Urothelium cell line (cell line): ENCODE results near the gene OLIG2.

Source experiments
- DNase-seq: peaks from one replicate; pipeline ENCODE4 v3.0.0; 2011; ENCODE audit warnings: low spot score, mixed read lengths
- FAIRE-seq: peaks from 2 replicates; lab custom pipeline; 2011; peaks lifted over from hg19 to GRCh38; lab: Jason Lieb, UNC

Gene OLIG2

DNA sequence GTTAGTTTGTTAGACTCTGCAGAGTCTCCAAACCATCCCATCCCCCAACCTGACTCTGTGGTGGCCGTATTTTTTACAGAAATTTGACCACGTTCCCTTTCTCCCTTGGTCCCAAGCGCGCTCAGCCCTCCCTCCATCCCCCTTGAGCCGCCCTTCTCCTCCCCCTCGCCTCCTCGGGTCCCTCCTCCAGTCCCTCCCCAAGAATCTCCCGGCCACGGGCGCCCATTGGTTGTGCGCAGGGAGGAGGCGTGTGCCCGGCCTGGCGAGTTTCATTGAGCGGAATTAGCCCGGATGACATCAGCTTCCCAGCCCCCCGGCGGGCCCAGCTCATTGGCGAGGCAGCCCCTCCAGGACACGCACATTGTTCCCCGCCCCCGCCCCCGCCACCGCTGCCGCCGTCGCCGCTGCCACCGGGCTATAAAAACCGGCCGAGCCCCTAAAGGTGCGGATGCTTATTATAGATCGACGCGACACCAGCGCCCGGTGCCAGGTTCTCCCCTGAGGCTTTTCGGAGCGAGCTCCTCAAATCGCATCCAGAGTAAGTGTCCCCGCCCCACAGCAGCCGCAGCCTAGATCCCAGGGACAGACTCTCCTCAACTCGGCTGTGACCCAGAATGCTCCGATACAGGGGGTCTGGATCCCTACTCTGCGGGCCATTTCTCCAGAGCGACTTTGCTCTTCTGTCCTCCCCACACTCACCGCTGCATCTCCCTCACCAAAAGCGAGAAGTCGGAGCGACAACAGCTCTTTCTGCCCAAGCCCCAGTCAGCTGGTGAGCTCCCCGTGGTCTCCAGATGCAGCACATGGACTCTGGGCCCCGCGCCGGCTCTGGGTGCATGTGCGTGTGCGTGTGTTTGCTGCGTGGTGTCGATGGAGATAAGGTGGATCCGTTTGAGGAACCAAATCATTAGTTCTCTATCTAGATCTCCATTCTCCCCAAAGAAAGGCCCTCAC is at the start of gene OLIG2:
Gene OLIG2, plus strand, starts transcription at position 447 of the 954 bp plus-strand sequence. CDS start 928 bp downstream, outside the sequence.
- DNase-seq = peak; percentile 96
- FAIRE-seq = peak; percentile 40

DNA sequence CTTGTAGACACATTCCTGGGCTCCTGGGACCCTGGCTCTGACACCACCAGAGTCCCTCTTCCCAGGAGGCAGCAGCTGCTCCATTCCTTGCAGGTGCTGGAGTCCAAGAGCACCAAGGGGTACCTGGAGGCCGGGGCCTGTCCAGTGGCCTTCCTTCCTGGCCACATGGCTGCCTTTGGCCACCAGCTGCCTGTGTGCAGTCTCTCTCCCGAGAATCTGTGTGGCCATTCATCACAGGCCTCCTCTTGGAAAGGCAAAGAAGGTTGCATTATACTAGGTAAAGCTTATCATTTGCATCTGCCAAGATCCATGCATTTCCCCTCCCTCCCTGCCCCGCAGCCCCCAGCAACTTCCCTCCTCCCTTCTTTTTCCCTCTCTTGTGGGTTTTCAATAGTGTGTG is 48.9 kb upstream of the OLIG2 start:
- FAIRE-seq (no peak), DNase-seq (no peak)

- DNase-seq (no peak), FAIRE-seq (no peak)
Observed at GRCh38 chr21:32977216-32977615, 48.5 kb upstream of the OLIG2 start.

- FAIRE-seq = no peak
- no peak for DNase-seq
Observed at GRCh38 chr21:32978331-32979270, 47.1 kb upstream of the OLIG2 start.

- no peak for DNase-seq
- FAIRE-seq = no peak
Observed at GRCh38 chr21:32979598-32980268, 46.0 kb upstream of the OLIG2 start.

DNA sequence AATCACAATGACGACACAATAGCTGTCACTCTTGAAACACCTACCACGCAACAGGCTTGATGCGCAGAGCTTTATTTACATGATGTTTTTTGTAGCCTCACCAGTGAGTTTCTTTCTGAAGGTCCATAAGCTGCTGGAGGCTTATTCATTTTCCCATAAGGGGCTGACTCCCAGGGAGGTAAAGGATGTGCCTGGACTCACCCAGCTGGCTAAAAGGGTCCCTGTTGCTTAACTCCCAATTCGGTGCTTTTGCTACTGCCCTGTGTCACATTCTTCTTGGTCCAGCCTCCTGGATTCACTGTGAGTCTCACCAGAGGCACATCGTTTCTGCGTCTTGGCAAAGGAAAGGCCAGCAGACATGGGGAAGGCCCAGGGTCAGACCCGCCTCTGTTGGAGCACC is 44.6 kb upstream of the OLIG2 start:
- DNase-seq (no peak), FAIRE-seq (no peak)

DNA sequence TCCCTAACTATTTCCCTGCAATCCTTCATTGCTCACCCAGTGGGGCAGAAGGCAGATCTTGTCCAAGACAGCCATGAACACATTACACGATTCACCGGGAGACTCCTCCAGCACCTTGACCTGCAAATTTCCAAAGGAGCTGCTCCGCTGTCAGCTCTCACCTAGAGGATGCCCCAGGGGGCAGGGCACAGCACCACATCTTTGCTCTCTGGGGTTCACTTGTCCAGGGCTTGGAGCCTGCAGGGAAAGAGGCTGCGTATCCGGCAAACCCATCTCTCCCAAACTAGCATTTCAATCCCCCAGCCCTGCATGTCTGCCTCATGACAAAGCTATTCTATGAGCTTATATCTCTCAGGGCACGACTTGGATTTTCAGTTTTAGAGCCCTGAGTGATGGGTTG is 35.1 kb upstream of the OLIG2 start:
- FAIRE-seq (no peak), DNase-seq (no peak)

DNA sequence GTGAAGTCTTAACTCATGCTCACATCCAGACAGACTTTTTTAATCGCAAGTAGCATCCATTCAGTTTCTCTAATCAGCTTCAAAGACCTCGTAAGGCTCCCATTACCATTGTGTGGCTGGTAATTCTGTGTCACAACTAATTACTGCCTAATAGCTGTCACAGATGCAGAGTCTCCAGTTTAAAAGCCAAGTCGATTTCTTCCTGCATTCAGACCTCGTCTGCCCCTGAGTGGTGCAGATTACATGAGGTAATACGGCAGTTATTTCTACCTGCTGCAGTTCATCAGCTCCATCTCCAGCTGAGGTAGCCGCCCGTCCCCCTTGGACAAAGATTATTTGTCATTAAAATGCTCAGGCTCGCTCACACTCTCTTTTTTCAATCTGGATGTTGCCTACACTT is 34.4 kb upstream of the OLIG2 start:
- no peak for DNase-seq
- FAIRE-seq = no peak

- FAIRE-seq (no peak), DNase-seq (no peak)
Observed at GRCh38 chr21:32993894-32994293, 31.8 kb upstream of the OLIG2 start.

- FAIRE-seq (no peak), DNase-seq (peak; percentile 15)
Observed at GRCh38 chr21:32994305-32994704, 31.4 kb upstream of the OLIG2 start.

DNA sequence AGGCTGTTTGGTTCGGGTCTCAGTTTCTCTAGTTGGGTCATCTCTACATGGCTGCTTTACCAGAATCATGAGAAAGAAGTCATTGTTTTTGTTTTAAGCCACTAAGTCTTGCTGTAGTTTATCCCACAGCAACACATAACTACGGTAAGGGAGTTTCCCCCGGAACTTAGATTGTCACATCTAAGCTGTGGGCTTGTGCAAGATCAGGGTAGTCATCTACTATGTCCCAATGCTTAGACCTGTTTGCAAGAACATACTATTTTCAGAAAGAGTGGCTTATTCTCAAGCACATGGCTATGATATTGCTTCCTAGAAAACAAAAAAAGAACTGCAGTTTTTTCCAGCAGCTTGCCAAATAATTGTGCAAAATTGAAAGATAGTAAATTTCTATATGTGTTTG is 18.0 kb upstream of the OLIG2 start:
- FAIRE-seq = no peak
- no peak for DNase-seq

- no peak for DNase-seq
Observed at GRCh38 chr21:33008333-33009051, 17.2 kb upstream of the OLIG2 start.

DNA sequence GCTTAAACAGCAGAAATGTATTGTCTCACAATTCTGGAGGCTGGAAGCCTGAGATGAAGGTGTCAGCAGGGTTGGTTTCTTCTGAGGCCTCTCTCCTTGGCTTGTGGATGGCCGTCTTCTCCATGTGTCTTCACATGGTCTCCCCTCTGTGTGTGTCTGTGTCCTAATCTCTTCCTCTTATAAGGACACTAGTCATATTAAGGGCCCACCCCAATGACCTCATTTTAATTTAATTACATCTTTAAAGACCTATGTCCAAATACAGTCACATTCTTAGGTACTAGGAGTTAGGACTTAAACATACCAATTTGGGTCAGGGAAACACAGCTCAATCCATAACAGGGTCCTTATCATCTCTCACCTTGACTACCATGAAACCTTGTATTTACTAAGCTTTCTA is 14.8 kb upstream of the OLIG2 start:
- no peak for DNase-seq
- no peak for FAIRE-seq

More at GRCh38 chr21:33008333-33009051, 17.2 kb upstream of the OLIG2 start:
- FAIRE-seq = no peak

GRCh38 chr21:33011462-33011861 is 14.3 kb upstream of the OLIG2 start:
- DNase-seq (peak; percentile 92), FAIRE-seq (peak; percentile 81)

DNA sequence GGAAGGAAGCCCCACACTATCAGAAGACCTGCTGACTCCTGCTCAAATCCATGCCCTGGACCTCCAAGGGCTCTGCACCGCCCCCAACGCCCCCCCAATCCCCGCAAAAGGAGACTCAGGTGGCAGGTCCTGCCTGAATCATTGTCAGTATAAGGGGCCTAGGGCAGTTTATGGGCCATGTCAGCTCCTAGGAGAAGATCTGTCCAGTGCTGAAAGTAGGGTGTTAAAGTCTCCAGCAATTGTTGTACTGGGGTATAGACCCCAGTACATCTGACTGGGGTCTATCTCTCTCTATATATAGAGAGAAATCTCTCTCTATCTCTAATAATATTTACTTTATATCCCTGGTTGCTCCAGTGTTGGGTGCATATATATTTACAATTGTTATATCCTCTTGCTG is 12.1 kb upstream of the OLIG2 start:
- no peak for FAIRE-seq

DNA sequence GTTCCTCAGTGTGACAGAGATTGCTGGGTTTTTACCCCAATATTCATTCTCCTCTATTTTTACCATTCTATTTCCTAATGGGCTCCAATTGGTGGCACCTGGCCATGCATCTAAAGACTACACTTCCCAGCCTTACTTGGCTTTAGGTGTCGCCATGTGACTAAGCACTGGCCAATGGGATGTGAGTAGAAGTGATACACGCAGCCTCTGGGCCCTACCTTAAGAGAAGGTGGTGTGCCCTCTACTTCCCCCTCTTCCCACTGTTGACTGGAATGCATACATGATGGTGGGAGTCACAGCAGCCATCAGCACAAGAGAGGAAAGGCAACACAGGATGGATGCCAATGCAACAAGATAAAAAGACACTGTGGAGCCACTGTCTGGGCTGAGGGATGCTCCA is 11.4 kb upstream of the OLIG2 start:
- FAIRE-seq (no peak), DNase-seq (no peak)

More for the DNA sequence above, 12.1 kb upstream of the OLIG2 start:
- no peak for DNase-seq

- DNase-seq (no peak), FAIRE-seq (no peak)
Observed at GRCh38 chr21:33015096-33015495, 10.6 kb upstream of the OLIG2 start.

DNA sequence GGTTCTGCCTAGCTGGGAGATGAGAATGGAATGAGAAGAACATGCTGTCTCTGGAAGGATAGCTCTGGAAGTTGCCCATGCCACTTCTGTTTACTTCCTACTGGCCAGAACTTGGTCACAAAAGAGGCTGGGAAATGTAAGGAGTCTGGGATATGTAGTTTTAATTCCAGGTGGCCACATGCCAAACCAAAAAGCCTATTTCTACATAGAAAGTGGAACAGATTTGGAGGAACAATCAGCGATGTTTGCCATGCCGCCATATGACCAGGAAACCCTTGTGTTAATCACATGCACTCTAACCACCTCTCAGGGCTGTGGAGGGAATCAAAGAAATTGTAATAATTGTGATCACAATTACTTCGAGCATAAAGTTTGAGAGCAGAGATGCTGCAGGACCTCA is 10.0 kb upstream of the OLIG2 start:
- FAIRE-seq = no peak
- no peak for DNase-seq

- DNase-seq (no peak), FAIRE-seq (no peak)
Observed at GRCh38 chr21:33018707-33019465, 6.8 kb upstream of the OLIG2 start.

DNA sequence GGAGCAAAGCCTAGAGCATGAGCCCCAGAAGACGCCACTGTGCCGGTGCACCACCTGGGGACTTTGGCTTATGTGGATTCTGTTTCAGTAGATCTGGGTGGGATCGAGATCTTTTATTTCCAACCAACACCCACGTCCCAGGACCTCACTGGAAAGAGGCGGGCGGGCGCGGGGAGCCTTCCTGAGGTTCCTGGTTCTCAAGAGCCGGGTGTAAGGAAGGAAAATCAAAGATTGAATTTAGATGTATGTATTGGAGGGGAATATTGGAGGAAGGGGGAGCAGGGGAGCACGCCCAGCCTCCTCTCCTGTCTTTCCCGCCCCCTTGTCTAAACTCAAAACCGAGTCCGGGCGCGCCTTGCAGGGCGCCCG is 6.2 kb upstream of the OLIG2 start:
- FAIRE-seq = no peak
- no peak for DNase-seq
